ENCODE results near the gene MTR. TPM values are rescaled to one million over a fixed set of nuclear protein-coding genes. Genes with fewer than 3 reads are reported as not detected.

The MTR gene
- total RNA-seq, 1 experiment from 2014 or later = 27.5 TPM

DNA sequence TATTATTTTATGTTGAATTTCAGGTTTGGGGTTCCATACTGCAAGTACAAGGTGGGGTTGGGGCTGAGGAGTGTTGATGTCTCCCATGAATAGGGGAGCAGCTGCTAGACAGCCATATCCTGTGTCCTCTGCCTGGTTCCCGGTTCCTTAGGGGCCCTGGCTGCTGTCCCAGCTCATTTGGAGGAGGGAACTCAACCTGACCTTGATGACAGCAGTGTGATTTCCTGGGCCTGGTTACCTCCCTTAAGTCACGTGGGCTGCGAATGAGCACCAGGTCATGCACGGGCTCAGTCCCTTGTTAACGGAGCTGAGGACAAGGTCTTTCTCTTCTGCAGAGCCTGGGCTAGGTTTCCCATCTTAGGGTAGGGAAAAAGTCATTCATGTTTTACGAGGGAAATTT lies 85.1 kb downstream of the MTR start:
- Mint-ChIP-seq H3K9me3 (no peaks in the 10 kb centered on the region), H3K27me3 (ENCODE audit: low read depth) (no peaks in the 10 kb centered on the region), H3K36me3 (peaks cover 15% of the 10 kb centered on the region), H3K4me3 (no peak overlapping the region), H3K4me1 (no peaks in the 10 kb centered on the region), H3K27ac (no peak overlapping the region)
- ChIA-PET CTCF (no interaction called here), POLR2A (no interaction called here)
- ATAC-seq (no peak), DNase-seq (ENCODE audit: low spot score) (no peak)
- TF ChIP-seq SOX15 (CRISPR knock-in tag; IDR thresholded peaks at IDR 0.05) (no peak), ZBTB21 (CRISPR knock-in tag; IDR thresholded peaks at IDR 0.05; ENCODE audit: borderline replicate concordance) (no peak), GABPB1 (CRISPR knock-in tag; IDR thresholded peaks at IDR 0.05) (no peak), NR2C2 (CRISPR knock-in tag; IDR thresholded peaks at IDR 0.05) (no peak), NFE2L1 (CRISPR knock-in tag; IDR thresholded peaks at IDR 0.05) (no peak), HMGA2 (CRISPR knock-in tag; IDR thresholded peaks at IDR 0.05) (no peak), ZNF121 (CRISPR knock-in tag; IDR thresholded peaks at IDR 0.05) (no peak), SMAD4 (CRISPR knock-in tag; IDR thresholded peaks at IDR 0.05) (no peak), SMAD3 (CRISPR knock-in tag; IDR thresholded peaks at IDR 0.05; ENCODE audit: borderline replicate concordance) (no peak), KAT7 (CRISPR knock-in tag; IDR thresholded peaks at IDR 0.05; ENCODE audit: borderline replicate concordance) (no peak), ZNF232 (CRISPR knock-in tag; IDR thresholded peaks at IDR 0.05) (no peak)
- TF ChIP-seq, protein P1, sequence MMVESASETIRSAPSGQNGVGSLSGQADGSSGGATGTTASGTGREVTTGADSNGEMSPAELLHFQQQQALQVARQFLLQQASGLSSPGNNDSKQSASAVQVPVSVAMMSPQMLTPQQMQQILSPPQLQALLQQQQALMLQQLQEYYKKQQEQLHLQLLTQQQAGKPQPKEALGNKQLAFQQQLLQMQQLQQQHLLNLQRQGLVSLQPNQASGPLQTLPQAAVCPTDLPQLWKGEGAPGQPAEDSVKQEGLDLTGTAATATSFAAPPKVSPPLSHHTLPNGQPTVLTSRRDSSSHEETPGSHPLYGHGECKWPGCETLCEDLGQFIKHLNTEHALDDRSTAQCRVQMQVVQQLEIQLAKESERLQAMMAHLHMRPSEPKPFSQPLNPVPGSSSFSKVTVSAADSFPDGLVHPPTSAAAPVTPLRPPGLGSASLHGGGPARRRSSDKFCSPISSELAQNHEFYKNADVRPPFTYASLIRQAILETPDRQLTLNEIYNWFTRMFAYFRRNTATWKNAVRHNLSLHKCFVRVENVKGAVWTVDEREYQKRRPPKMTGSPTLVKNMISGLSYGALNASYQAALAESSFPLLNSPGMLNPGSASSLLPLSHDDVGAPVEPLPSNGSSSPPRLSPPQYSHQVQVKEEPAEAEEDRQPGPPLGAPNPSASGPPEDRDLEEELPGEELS (CRISPR knock-in tag; IDR thresholded peaks at IDR 0.05) = no peak
- TF ChIP-seq, protein P2, sequence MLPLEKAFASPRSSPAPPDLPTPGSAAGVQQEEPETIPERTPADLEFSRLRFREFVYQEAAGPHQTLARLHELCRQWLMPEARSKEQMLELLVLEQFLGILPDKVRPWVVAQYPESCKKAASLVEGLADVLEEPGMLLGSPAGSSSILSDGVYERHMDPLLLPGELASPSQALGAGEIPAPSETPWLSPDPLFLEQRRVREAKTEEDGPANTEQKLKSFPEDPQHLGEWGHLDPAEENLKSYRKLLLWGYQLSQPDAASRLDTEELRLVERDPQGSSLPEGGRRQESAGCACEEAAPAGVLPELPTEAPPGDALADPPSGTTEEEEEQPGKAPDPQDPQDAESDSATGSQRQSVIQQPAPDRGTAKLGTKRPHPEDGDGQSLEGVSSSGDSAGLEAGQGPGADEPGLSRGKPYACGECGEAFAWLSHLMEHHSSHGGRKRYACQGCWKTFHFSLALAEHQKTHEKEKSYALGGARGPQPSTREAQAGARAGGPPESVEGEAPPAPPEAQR (CRISPR knock-in tag; IDR thresholded peaks at IDR 0.05) = no peak
- TF ChIP-seq, protein P3, sequence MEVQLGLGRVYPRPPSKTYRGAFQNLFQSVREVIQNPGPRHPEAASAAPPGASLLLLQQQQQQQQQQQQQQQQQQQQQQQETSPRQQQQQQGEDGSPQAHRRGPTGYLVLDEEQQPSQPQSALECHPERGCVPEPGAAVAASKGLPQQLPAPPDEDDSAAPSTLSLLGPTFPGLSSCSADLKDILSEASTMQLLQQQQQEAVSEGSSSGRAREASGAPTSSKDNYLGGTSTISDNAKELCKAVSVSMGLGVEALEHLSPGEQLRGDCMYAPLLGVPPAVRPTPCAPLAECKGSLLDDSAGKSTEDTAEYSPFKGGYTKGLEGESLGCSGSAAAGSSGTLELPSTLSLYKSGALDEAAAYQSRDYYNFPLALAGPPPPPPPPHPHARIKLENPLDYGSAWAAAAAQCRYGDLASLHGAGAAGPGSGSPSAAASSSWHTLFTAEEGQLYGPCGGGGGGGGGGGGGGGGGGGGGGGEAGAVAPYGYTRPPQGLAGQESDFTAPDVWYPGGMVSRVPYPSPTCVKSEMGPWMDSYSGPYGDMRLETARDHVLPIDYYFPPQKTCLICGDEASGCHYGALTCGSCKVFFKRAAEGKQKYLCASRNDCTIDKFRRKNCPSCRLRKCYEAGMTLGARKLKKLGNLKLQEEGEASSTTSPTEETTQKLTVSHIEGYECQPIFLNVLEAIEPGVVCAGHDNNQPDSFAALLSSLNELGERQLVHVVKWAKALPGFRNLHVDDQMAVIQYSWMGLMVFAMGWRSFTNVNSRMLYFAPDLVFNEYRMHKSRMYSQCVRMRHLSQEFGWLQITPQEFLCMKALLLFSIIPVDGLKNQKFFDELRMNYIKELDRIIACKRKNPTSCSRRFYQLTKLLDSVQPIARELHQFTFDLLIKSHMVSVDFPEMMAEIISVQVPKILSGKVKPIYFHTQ (CRISPR knock-in tag; IDR thresholded peaks at IDR 0.05) = no peak
- TF ChIP-seq, protein P4, sequence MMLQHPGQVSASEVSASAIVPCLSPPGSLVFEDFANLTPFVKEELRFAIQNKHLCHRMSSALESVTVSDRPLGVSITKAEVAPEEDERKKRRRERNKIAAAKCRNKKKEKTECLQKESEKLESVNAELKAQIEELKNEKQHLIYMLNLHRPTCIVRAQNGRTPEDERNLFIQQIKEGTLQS (CRISPR knock-in tag; conservative IDR thresholded peaks at IDR 0.05) = no peak
- TF ChIP-seq, protein P5, sequence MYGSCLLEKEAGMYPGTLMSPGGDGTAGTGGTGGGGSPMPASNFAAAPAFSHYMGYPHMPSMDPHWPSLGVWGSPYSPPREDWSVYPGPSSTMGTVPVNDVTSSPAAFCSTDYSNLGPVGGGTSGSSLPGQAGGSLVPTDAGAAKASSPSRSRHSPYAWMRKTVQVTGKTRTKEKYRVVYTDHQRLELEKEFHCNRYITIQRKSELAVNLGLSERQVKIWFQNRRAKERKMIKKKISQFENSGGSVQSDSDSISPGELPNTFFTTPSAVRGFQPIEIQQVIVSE (CRISPR knock-in tag; IDR thresholded peaks at IDR 0.05; ENCODE audit: borderline replicate concordance) = no peak

DNA sequence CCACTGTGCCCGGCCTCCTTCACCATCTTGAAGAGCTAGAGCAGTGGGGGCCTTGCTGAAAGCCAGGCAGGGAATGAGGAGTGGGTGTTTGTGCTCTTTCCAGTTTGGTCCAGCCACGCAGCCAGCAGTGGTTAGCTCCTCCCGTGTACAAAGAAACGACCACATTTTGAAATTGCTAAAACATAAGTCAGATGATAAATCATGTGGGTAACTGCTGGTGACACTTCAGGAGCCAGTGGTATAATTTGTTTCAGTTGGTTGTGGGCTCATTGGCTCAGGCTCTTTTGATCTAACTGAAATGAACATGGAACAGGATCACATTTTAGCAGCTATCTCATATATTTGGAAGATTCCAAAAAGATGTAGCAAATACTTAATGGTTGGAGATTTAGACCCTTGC lies 87.6 kb downstream of the MTR start:
- H3K27me3 Mint-ChIP-seq (ENCODE audit: low read depth) = no peaks in the 10 kb centered on the region
- no peak overlapping the region for H3K4me3 Mint-ChIP-seq
- H3K27ac Mint-ChIP-seq = no peak overlapping the region
- CTCF ChIA-PET = no interaction called here
- H3K9me3 Mint-ChIP-seq = no peaks in the 10 kb centered on the region
- POLR2A ChIA-PET = no interaction called here
- ATAC-seq = no peak
- no peak for DNase-seq (ENCODE audit: low spot score)
- H3K36me3 Mint-ChIP-seq = peaks cover 28% of the 10 kb centered on the region
- H3K4me1 Mint-ChIP-seq = no peaks in the 10 kb centered on the region
- TF ChIP-seq, protein P6, sequence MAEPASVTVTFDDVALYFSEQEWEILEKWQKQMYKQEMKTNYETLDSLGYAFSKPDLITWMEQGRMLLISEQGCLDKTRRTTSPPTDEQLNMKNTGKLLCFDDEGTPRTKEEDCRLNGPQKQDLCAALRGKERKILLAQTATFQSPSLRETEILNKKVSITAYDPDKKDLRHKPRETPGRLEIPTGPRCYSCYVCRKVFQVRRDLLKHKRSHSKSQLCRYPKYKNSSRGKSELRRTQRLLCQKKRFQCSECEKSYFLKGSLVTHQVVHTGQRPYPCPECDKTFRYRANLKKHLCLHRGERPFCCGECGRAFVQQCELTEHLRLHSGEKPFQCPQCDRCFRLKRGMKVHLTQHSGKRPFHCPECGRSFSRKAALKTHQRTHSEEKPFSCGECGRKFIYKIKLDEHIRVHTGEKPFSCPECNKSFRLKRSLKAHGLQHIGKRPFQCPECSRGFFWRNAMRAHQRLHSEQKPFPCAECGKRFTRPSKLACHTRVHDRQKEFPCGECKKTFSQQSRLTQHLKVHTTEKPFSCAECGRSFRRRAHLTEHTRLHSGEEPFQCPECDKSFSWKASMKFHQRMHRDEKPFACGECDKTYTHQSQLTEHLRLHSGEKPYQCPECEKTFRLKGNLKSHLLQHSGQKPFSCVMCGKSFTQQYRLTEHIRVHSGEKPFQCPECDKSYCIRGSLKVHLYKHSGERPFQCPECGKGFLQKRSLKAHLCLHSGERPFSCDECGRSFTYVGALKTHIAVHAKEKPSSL (CRISPR knock-in tag; conservative IDR thresholded peaks at IDR 0.05) = no peak
- TF ChIP-seq JAZF1 (CRISPR knock-in tag; IDR thresholded peaks at IDR 0.05) = no peak
- TF ChIP-seq, protein P7, sequence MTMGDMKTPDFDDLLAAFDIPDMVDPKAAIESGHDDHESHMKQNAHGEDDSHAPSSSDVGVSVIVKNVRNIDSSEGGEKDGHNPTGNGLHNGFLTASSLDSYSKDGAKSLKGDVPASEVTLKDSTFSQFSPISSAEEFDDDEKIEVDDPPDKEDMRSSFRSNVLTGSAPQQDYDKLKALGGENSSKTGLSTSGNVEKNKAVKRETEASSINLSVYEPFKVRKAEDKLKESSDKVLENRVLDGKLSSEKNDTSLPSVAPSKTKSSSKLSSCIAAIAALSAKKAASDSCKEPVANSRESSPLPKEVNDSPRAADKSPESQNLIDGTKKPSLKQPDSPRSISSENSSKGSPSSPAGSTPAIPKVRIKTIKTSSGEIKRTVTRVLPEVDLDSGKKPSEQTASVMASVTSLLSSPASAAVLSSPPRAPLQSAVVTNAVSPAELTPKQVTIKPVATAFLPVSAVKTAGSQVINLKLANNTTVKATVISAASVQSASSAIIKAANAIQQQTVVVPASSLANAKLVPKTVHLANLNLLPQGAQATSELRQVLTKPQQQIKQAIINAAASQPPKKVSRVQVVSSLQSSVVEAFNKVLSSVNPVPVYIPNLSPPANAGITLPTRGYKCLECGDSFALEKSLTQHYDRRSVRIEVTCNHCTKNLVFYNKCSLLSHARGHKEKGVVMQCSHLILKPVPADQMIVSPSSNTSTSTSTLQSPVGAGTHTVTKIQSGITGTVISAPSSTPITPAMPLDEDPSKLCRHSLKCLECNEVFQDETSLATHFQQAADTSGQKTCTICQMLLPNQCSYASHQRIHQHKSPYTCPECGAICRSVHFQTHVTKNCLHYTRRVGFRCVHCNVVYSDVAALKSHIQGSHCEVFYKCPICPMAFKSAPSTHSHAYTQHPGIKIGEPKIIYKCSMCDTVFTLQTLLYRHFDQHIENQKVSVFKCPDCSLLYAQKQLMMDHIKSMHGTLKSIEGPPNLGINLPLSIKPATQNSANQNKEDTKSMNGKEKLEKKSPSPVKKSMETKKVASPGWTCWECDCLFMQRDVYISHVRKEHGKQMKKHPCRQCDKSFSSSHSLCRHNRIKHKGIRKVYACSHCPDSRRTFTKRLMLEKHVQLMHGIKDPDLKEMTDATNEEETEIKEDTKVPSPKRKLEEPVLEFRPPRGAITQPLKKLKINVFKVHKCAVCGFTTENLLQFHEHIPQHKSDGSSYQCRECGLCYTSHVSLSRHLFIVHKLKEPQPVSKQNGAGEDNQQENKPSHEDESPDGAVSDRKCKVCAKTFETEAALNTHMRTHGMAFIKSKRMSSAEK (CRISPR knock-in tag; IDR thresholded peaks at IDR 0.05; ENCODE audit: borderline replicate concordance) = no peak
- TF ChIP-seq, protein P8, sequence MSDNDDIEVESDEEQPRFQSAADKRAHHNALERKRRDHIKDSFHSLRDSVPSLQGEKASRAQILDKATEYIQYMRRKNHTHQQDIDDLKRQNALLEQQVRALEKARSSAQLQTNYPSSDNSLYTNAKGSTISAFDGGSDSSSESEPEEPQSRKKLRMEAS (CRISPR knock-in tag; IDR thresholded peaks at IDR 0.05) = no peak
- TF ChIP-seq SOX15 (CRISPR knock-in tag; IDR thresholded peaks at IDR 0.05) = no peak
- TF ChIP-seq FOXJ3 (CRISPR knock-in tag; IDR thresholded peaks at IDR 0.05; ENCODE audit: borderline replicate concordance) = no peak
- no peak for TF ChIP-seq RORB (CRISPR knock-in tag; IDR thresholded peaks at IDR 0.05)
- TF ChIP-seq ESRRA (CRISPR knock-in tag; IDR thresholded peaks at IDR 0.05; ENCODE audit: borderline replicate concordance) = no peak

All from WTC11 (cell line).